WTC11 (cell line): ENCODE measurements around the gene VPS35L. TPM values are rescaled to one million over a fixed set of nuclear protein-coding genes. Genes with fewer than 3 reads are reported as not detected.
A peak's percentile ranks its signal among the peaks of the same experiment; 100 is the strongest.

Source experiments
- ATAC-seq: fragments of 200-7000 bp; cut with Tn5 transposase; 2 replicates; pipeline ENCODE4 v1.10.0; 2021; ENCODE audit warnings: mild to moderate bottlenecking, moderate library complexity
- CTCF ChIA-PET: fragments of 300-600 bp; sonication (Branson Sonifier 250); formaldehyde crosslinking; loops from one replicate; lab custom pipeline; 2021; ENCODE audit warnings: antibody characterized with exemption; lab: Charles Lee
- POLR2A ChIA-PET: fragments of 350-600 bp; sonication (Branson Sonifier 250); formaldehyde crosslinking; loops from one replicate; lab custom pipeline; 2021; ENCODE audit warnings: antibody characterized with exemption; lab: Charles Lee
- DNase-seq: peaks from one replicate; pipeline ENCODE4 v3.0.0; 2021; ENCODE audit warnings: low spot score
- H3K27ac Mint-ChIP-seq: 2 replicates; pipeline ENCODE4 v1.8.0; 2021; ENCODE audit warnings: mixed read lengths
- H3K27me3 Mint-ChIP-seq: 2 replicates; pipeline ENCODE4 v1.8.0; 2021; ENCODE audit warnings: low read depth, mild to moderate bottlenecking, moderate library complexity, mixed read lengths
- H3K36me3 Mint-ChIP-seq: 2 replicates; pipeline ENCODE4 v1.8.0; 2021; ENCODE audit warnings: mixed read lengths
- H3K4me1 Mint-ChIP-seq: 2 replicates; pipeline ENCODE4 v1.8.0; 2022; ENCODE audit warnings: mixed read lengths
- H3K4me3 Mint-ChIP-seq: 2 replicates; pipeline ENCODE4 v1.8.0; 2021; ENCODE audit warnings: mild to moderate bottlenecking, moderate library complexity, mixed read lengths
- H3K9me3 Mint-ChIP-seq: 2 replicates; pipeline ENCODE4 v1.8.0; 2021; ENCODE audit warnings: mixed read lengths
- ATF1 ChIP-seq: sonication (generic); formaldehyde crosslinking; IDR thresholded peaks from 2 replicates; pipeline ENCODE4 v1.8.1; 2023; ENCODE audit warnings: mild to moderate bottlenecking, moderate library complexity, missing genetic modification reagents
- CREB1 ChIP-seq: sonication (generic); formaldehyde crosslinking; IDR thresholded peaks from 2 replicates; pipeline ENCODE4 v1.8.0; 2023; ENCODE audit warnings: mild to moderate bottlenecking, missing genetic modification reagents
- CTCF ChIP-seq: fragments of 200-600 bp; IDR thresholded peaks from 2 replicates; pipeline ENCODE4 v1.8.0; 2022; ENCODE audit warnings: antibody characterized with exemption
- E2F4 ChIP-seq: sonication (generic); formaldehyde crosslinking; IDR thresholded peaks from 2 replicates; pipeline ENCODE4 v1.8.1; 2022; ENCODE audit warnings: low read depth, mild to moderate bottlenecking, moderate library complexity, missing genetic modification reagents, borderline replicate concordance
- FOXJ3 ChIP-seq: sonication (generic); formaldehyde crosslinking; IDR thresholded peaks from 2 replicates; pipeline ENCODE4 v1.9.0; 2021; ENCODE audit warnings: missing genetic modification reagents, mild to moderate bottlenecking, borderline replicate concordance
- FOXP4 ChIP-seq: sonication (generic); formaldehyde crosslinking; IDR thresholded peaks from 2 replicates; pipeline ENCODE4 v1.8.0; 2022; ENCODE audit warnings: mild to moderate bottlenecking, missing genetic modification reagents
- HMGA2 ChIP-seq: fragments of 250-450 bp; sonication (Bioruptor Pico); IDR thresholded peaks from 2 replicates; pipeline ENCODE4 v1.4.0; 2021; ENCODE audit warnings: mild to moderate bottlenecking, moderate library complexity
- IRF1 ChIP-seq: sonication (generic); formaldehyde crosslinking; IDR thresholded peaks from 2 replicates; pipeline ENCODE4 v1.8.0; 2023; ENCODE audit warnings: missing genetic modification reagents
- IRF2 ChIP-seq: sonication (generic); formaldehyde crosslinking; IDR thresholded peaks from 2 replicates; pipeline ENCODE4 v1.8.0; 2022; ENCODE audit warnings: low read depth, missing genetic modification reagents, borderline replicate concordance
- JAZF1 ChIP-seq: fragments of 250-450 bp; sonication (Bioruptor Pico); IDR thresholded peaks from 2 replicates; pipeline ENCODE4 v1.9.0; 2021; ENCODE audit warnings: moderate library complexity, mild to moderate bottlenecking, inconsistent platforms
- KAT7 ChIP-seq: sonication (generic); formaldehyde crosslinking; IDR thresholded peaks from 2 replicates; pipeline ENCODE4 v1.8.1; 2023; ENCODE audit warnings: missing genetic modification reagents, mild to moderate bottlenecking, borderline replicate concordance
- NR2C2 ChIP-seq: sonication (generic); formaldehyde crosslinking; IDR thresholded peaks from 2 replicates; pipeline ENCODE4 v1.8.0; 2022; ENCODE audit warnings: mild to moderate bottlenecking, missing genetic modification reagents
- NR3C1 ChIP-seq: sonication (generic); formaldehyde crosslinking; conservative IDR thresholded peaks from 2 replicates; pipeline ENCODE4 v1.8.1; 2023; ENCODE audit warnings: low read depth, mild to moderate bottlenecking, missing genetic modification reagents
- OVOL2 ChIP-seq: fragments of 250-450 bp; sonication (Bioruptor Pico); IDR thresholded peaks from 2 replicates; pipeline ENCODE4 v1.9.0; 2021; ENCODE audit warnings: mild to moderate bottlenecking, borderline replicate concordance
- RELA ChIP-seq: sonication (generic); formaldehyde crosslinking; IDR thresholded peaks from 2 replicates; pipeline ENCODE4 v1.8.1; 2022; ENCODE audit warnings: missing genetic modification reagents, mild to moderate bottlenecking, borderline replicate concordance
- SOX15 ChIP-seq: fragments of 250-450 bp; sonication (Bioruptor Pico); IDR thresholded peaks from 2 replicates; pipeline ENCODE4 v1.9.0; 2021; ENCODE audit warnings: mild to moderate bottlenecking
- SP1 ChIP-seq: sonication (generic); formaldehyde crosslinking; conservative IDR thresholded peaks from 2 replicates; pipeline ENCODE4 v1.8.1; 2022; ENCODE audit warnings: missing genetic modification reagents
- STAT6 ChIP-seq: sonication (generic); formaldehyde crosslinking; conservative IDR thresholded peaks from 2 replicates; pipeline ENCODE4 v1.8.1; 2023; ENCODE audit warnings: mild to moderate bottlenecking, low read depth, missing genetic modification reagents, moderate library complexity
- TEAD1 ChIP-seq: sonication (generic); formaldehyde crosslinking; IDR thresholded peaks from 2 replicates; pipeline ENCODE4 v1.8.0; 2022; ENCODE audit warnings: mild to moderate bottlenecking, missing genetic modification reagents
- TP53 ChIP-seq: sonication (generic); formaldehyde crosslinking; IDR thresholded peaks from 2 replicates; pipeline ENCODE4 v1.8.1; 2023; ENCODE audit warnings: mild to moderate bottlenecking, missing genetic modification reagents
- ZMAT4 ChIP-seq: fragments of 250-450 bp; sonication (Bioruptor Pico); IDR thresholded peaks from 2 replicates; pipeline ENCODE4 v1.9.0; 2021; ENCODE audit warnings: mild to moderate bottlenecking
- ZNF138 ChIP-seq: sonication (generic); formaldehyde crosslinking; conservative IDR thresholded peaks from 2 replicates; pipeline ENCODE4 v1.8.1; 2022; ENCODE audit warnings: mild to moderate bottlenecking, moderate library complexity, missing genetic modification reagents
- ZNF263 ChIP-seq: sonication (generic); formaldehyde crosslinking; IDR thresholded peaks from 2 replicates; pipeline ENCODE4 v1.8.1; 2022; ENCODE audit warnings: low read depth, mild to moderate bottlenecking, moderate library complexity, missing genetic modification reagents
- ZSCAN18 ChIP-seq: fragments of 250-450 bp; sonication (Bioruptor Pico); IDR thresholded peaks from 2 replicates; pipeline ENCODE4 v2.1.2; 2022; ENCODE audit warnings: mild to moderate bottlenecking, moderate library complexity
- total RNA-seq: library from RNA; stranded (reverse); gene quantifications from 3 replicates; pipeline ENCODE4 v1.2.3, GENCODE V29; 2021

VPS35L gene
- total RNA-seq, 1 experiment from 2014 or later: 59.7 TPM

- TF ChIP-seq KAT7 (CRISPR knock-in tag): no peak
- TF ChIP-seq OVOL2 (CRISPR knock-in tag): no peak
- TF ChIP-seq ZNF138: no peak
- TF ChIP-seq FOXP4 (CRISPR knock-in tag): no peak
- no peak for TF ChIP-seq TP53 (CRISPR knock-in tag)
- TF ChIP-seq CREB1 (CRISPR knock-in tag): no peak
- no peak for TF ChIP-seq SOX15 (CRISPR knock-in tag)
- no peak for TF ChIP-seq TEAD1 (CRISPR knock-in tag)
- no peak for TF ChIP-seq NR3C1
- TF ChIP-seq JAZF1 (CRISPR knock-in tag): no peak
Measured at GRCh38 chr16:19609359-19609758, 53.9 kb downstream of the VPS35L start (continued).

- Mint-ChIP-seq H3K27ac (0 out of 2 replicates have a peak overlapping the region, but pooled peaks have one; percentile 8), H3K36me3 (peaks cover 57% of the 10 kb centered on the region), H3K4me3 (no peak overlapping the region)
Measured at GRCh38 chr16:19610200-19610599, 54.7 kb downstream of the VPS35L start.

More at GRCh38 chr16:19610200-19610599, 54.7 kb downstream of the VPS35L start:
- DNase-seq: no peak
- TF ChIP-seq HMGA2 (CRISPR knock-in tag): no peak
- TF ChIP-seq ZNF263 (CRISPR knock-in tag): no peak
- TF ChIP-seq FOXP4 (CRISPR knock-in tag): no peak
- TF ChIP-seq ZMAT4 (CRISPR knock-in tag): no peak
- TF ChIP-seq RELA (CRISPR knock-in tag): no peak
- TF ChIP-seq ATF1: no peak
- TF ChIP-seq E2F4 (CRISPR knock-in tag): no peak
- no peak for TF ChIP-seq CREB1 (CRISPR knock-in tag)
- TF ChIP-seq IRF1 (CRISPR knock-in tag): no peak
- TF ChIP-seq IRF2 (CRISPR knock-in tag): no peak
- no peak for TF ChIP-seq STAT6
- no peak for TF ChIP-seq SP1
- TF ChIP-seq ZSCAN18 (CRISPR knock-in tag): no peak
- no peak for TF ChIP-seq FOXJ3 (CRISPR knock-in tag)
- TF ChIP-seq JAZF1 (CRISPR knock-in tag): no peak
- no peak for TF ChIP-seq CTCF
- TF ChIP-seq NR2C2 (CRISPR knock-in tag): no peak
- no peaks in the 10 kb centered on the region for H3K4me1 Mint-ChIP-seq
- H3K27me3 Mint-ChIP-seq: no peaks in the 10 kb centered on the region
- peaks cover 11% of the 10 kb centered on the region for H3K9me3 Mint-ChIP-seq
- ChIA-PET POLR2A (no interaction called here), CTCF (no interaction called here)
- no peak for ATAC-seq
